Fibroblast of lung (primary cell): Measurements from ENCODE around the gene OPALIN. TPM values are rescaled to one million over a fixed set of nuclear protein-coding genes. Genes with fewer than 3 reads are reported as not detected.

Source experiments
- DNase-seq, 2 donors: peaks; one replicate each; pipeline versions ENCODE4 v3.0.0 to v3.0.0-alpha.2; 2010; ENCODE audit warnings: low read depth in 2 of 2
- H2AFZ ChIP-seq: 2 replicates; pipeline ENCODE4 v1.5.1; 2012; ENCODE audit warnings: low read length, control low read depth, inconsistent platforms
- H3K27ac ChIP-seq: 2 replicates; pipeline ENCODE4 v1.5.1; 2011; ENCODE audit warnings: low read length, control low read depth; ENCODE audit not compliant: insufficient read depth
- H3K27me3 ChIP-seq: 2 replicates; pipeline ENCODE4 v1.5.1; 2011; ENCODE audit warnings: mild to moderate bottlenecking, low read length; ENCODE audit not compliant: control insufficient read depth, insufficient read depth
- H3K36me3 ChIP-seq: 2 replicates; pipeline ENCODE4 v1.5.1; 2011; ENCODE audit warnings: low read length; ENCODE audit not compliant: control insufficient read depth, insufficient read depth
- H3K4me1 ChIP-seq: 2 replicates; pipeline ENCODE4 v1.5.1; 2011; ENCODE audit warnings: low read length; ENCODE audit not compliant: control insufficient read depth, insufficient read depth; ENCODE audit errors: extremely low read depth
- H3K4me2 ChIP-seq: 2 replicates; pipeline ENCODE4 v1.5.1; 2011; ENCODE audit warnings: low read length, control low read depth; ENCODE audit not compliant: insufficient read depth; ENCODE audit errors: extremely low read depth
- H3K4me3 ChIP-seq, 4 experiments: fragments of 200-600 bp in 1 of 4; sonication (generic) in 1 of 4; replicated peaks in 1 of 4; 2 replicates each; pipeline ENCODE4 v1.5.1; 2011 to 2016; ENCODE audit warnings: low read length in 4 of 4, low read depth in 3 of 4, mild to moderate bottlenecking in 3 of 4, control low read depth in 2 of 4, inconsistent platforms in 1 of 4, mixed read lengths in 1 of 4; ENCODE audit not compliant: insufficient read depth in 1 of 4; ENCODE audit errors: control extremely low read depth in 1 of 4
- H3K79me2 ChIP-seq: 2 replicates; pipeline ENCODE4 v1.5.1; 2012; ENCODE audit warnings: mild to moderate bottlenecking, low read length, inconsistent platforms; ENCODE audit not compliant: control insufficient read depth, insufficient read depth
- H3K9ac ChIP-seq: 2 replicates; pipeline ENCODE4 v1.5.1; 2011; ENCODE audit warnings: mild to moderate bottlenecking, low read length, control low read depth; ENCODE audit not compliant: insufficient read depth
- H3K9me3 ChIP-seq: 2 replicates; pipeline ENCODE4 v1.5.1; 2012; ENCODE audit warnings: low read depth, low read length; ENCODE audit not compliant: control insufficient read depth, insufficient read depth
- H4K20me1 ChIP-seq: 2 replicates; pipeline ENCODE4 v1.5.1; 2011; ENCODE audit warnings: low read length; ENCODE audit not compliant: control insufficient read depth, insufficient read depth; ENCODE audit errors: extremely low read depth
- EZH2 ChIP-seq: IDR thresholded peaks from 2 replicates; pipeline ENCODE4 v1.5.1; 2012; ENCODE audit warnings: low read length, control low read depth, mild to moderate bottlenecking; ENCODE audit errors: missing control alignments
- polyA plus RNA-seq, 2 donors: library from polyadenylated mRNA; depleted of rRNA in 1 of 2; stranded (reverse) in 1 of 2; unstranded in 1 of 2; fragments of >200 nt; gene quantifications; 2 replicates each; pipeline ENCODE4 v1.2.1, GENCODE V29; 2011 to 2012; ENCODE audit warnings: missing spikeins in 1 of 2
- total RNA-seq: library from RNA; depleted of rRNA; stranded (reverse); fragments of >200 nt; gene quantifications from 2 replicates; pipeline ENCODE4 v1.2.1, GENCODE V29; 2014
- TF ChIP-seq, protein P1 (sequence below), 2 donors: IDR thresholded peaks in 1 of 2; conservative IDR thresholded peaks in 1 of 2; 1 replicate in 1 of 2; 2 replicates in 1 of 2; pipeline ENCODE4 v1.5.1; 2011 to 2012; ENCODE audit warnings: low read length in 2 of 2, control low read depth in 1 of 2, inconsistent platforms in 1 of 2, low read depth in 1 of 2, mild to moderate bottlenecking in 1 of 2

The OPALIN gene
- total and polyA plus RNA-seq, 2 donors (not counting 1 experiment from before 2014, with no cell fraction given): not detected

DNA sequence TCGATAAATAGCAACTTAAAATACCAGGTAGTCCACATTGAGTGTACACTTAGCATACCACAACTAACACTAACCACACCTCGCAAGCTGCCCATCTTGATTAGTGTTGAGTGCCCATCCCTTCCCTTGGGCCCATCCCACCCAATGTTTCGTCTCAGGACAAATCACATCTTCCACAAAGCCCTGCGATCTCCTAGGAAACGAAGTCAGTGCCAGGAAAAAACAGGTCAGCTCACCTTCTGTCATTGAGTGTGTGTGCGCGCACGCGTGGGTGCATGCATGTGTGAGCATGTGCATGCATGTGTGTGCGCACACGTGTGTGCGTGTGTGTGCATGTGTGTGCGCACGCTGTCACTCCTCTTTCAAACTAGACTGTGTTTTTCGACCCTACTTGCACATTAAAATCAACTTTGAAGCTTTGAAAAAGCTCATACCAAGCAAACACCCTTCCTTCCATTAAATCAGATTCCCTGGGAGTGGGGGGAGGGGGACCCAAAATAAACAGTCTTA lies 48.8 kb upstream of the OPALIN start:
- Histone ChIP-seq H3K27me3 (peaks cover 3% of the 10 kb centered on the region), H3K36me3 (no peaks in the 10 kb centered on the region), H3K9ac (no peak overlapping the region), H4K20me1 (no peaks in the 10 kb centered on the region), H3K79me2 (no peaks in the 10 kb centered on the region), H3K27ac (no peak overlapping the region), H3K4me1 (no peaks in the 10 kb centered on the region), H3K4me2 (no peak overlapping the region), H2AFZ (no peak overlapping the region), H3K9me3 (no peaks in the 10 kb centered on the region), H3K4me3 (no peak overlapping the region)
- TF ChIP-seq, protein P1, sequence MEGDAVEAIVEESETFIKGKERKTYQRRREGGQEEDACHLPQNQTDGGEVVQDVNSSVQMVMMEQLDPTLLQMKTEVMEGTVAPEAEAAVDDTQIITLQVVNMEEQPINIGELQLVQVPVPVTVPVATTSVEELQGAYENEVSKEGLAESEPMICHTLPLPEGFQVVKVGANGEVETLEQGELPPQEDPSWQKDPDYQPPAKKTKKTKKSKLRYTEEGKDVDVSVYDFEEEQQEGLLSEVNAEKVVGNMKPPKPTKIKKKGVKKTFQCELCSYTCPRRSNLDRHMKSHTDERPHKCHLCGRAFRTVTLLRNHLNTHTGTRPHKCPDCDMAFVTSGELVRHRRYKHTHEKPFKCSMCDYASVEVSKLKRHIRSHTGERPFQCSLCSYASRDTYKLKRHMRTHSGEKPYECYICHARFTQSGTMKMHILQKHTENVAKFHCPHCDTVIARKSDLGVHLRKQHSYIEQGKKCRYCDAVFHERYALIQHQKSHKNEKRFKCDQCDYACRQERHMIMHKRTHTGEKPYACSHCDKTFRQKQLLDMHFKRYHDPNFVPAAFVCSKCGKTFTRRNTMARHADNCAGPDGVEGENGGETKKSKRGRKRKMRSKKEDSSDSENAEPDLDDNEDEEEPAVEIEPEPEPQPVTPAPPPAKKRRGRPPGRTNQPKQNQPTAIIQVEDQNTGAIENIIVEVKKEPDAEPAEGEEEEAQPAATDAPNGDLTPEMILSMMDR (conservative IDR thresholded peaks at IDR 0.05 in 1 of 2, IDR thresholded peaks at IDR 0.05 in 1 of 2; ENCODE audit: low read depth in 1 of 2, low read length in 2 of 2): no peak
- no peak for TF ChIP-seq EZH2
- no peak for DNase-seq

DNA sequence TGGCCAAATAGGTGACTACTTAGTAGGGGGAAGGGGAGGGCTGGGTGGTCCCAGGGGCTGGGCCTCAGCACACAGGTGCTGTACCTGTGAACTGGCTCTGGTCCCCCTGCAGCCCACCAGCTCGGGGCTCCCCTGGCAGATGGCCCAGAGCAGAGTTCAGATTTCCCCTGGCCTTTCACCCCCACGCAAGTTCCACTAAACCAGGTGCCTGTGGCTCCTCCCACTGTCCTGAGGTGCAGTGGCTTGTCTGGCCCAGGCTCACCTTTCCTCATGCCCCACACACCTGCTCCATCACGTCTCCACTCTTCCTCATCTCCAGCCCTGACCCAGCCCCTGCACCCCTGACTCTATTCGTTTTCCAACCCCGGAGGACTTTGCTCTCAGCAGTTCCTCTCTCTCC lies 47.3 kb upstream of the OPALIN start:
- H3K4me3 ChIP-seq: no peak overlapping the region
- no peak for TF ChIP-seq EZH2
- TF ChIP-seq, protein P1 (conservative IDR thresholded peaks at IDR 0.05 in 1 of 2, IDR thresholded peaks at IDR 0.05 in 1 of 2; ENCODE audit: low read depth in 1 of 2, low read length in 2 of 2): no peak
- peaks cover 4% of the 10 kb centered on the region for H3K27me3 ChIP-seq

DNA sequence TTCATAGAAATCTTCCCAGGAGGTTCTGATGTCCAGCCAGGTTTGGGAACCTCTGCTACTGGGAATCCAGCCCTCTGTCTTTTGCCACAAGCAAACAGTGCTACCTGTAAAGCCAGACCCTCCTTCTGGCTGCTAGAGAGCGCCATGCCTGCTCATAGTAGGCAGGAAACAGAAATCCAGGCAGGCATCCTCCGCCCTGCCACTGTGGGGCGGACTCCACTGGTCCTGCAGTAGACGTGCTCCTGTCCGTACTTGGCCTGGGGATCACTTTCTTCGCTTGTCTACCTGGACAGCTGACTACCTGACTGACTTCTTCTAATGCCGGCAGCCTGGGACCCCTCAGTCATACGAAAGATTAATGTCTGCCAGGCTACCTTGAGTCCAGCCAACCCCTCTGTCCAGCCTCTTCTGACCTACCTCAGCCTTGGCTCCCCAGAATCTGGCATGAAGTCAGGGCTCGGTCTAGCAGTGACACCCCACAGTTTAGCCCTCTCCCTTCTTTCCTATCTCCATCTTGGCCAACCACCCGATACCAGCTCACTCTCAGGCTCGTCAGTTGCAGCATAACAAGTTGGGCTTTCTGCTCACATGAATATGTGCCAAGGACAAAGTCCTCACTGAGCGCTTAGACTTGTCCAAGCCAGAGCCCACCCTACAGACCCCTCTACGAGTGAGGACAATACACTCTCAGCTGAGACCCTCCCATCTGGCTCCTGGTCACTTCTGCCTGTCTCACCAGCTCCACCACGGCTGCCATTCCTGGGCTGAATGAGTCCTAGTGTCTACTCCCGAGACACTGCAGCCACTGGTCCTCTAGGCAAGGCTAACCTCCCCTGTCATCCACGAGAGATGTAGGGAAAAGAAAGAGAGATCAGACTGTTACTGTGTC lies 43.9 kb upstream of the OPALIN start:
- TF ChIP-seq, protein P1 (conservative IDR thresholded peaks at IDR 0.05 in 1 of 2, IDR thresholded peaks at IDR 0.05 in 1 of 2; ENCODE audit: low read depth in 1 of 2, low read length in 2 of 2): no peak
- no peak for TF ChIP-seq EZH2
- no peaks in the 10 kb centered on the region for H3K79me2 ChIP-seq
- peaks cover 5% of the 10 kb centered on the region for H3K27me3 ChIP-seq
- H3K36me3 ChIP-seq: no peaks in the 10 kb centered on the region
- no peak overlapping the region for H3K27ac ChIP-seq
- no peak overlapping the region for H3K9ac ChIP-seq
- no peak overlapping the region for H2AFZ ChIP-seq
- H3K4me1 ChIP-seq: no peaks in the 10 kb centered on the region
- H3K4me3 ChIP-seq: no peak overlapping the region
- no peaks in the 10 kb centered on the region for H3K9me3 ChIP-seq
- no peak for DNase-seq
- no peaks in the 10 kb centered on the region for H4K20me1 ChIP-seq
- no peak overlapping the region for H3K4me2 ChIP-seq

More for the DNA sequence above, 47.3 kb upstream of the OPALIN start:
- Histone ChIP-seq H3K4me2 (no peak overlapping the region), H3K9me3 (no peaks in the 10 kb centered on the region), H3K79me2 (no peaks in the 10 kb centered on the region), H3K4me1 (no peaks in the 10 kb centered on the region), H3K27ac (no peak overlapping the region), H2AFZ (no peak overlapping the region), H3K36me3 (no peaks in the 10 kb centered on the region), H4K20me1 (no peaks in the 10 kb centered on the region), H3K9ac (no peak overlapping the region)
- no peak for DNase-seq
